Natural killer cell (primary cell): Measurements from ENCODE around the gene RND3. TPM values are rescaled to one million over a fixed set of nuclear protein-coding genes. Genes with fewer than 3 reads are reported as not detected.

ENCODE experiments used
- ATAC-seq, 3 donors: fragments of 150-1000 bp in 2 of 3; fragments of 200-7000 bp in 1 of 3; cut with Tn5 transposase; 1 replicate in 1 of 3; 2 replicates in 2 of 3; pipeline ENCODE4 v1.10.0; 2021; ENCODE audit warnings: mild to moderate bottlenecking in 2 of 3, moderate library complexity in 2 of 3
- DNase-seq, 2 donors: peaks; one replicate each; pipeline versions ENCODE4 v3.0.0 to v3.0.0-alpha.2; 2013 to 2021; ENCODE audit warnings: mixed read lengths in 1 of 2
- H3K27ac ChIP-seq: one replicate; pipeline ENCODE4 v1.5.1; 2013; ENCODE audit warnings: mild to moderate bottlenecking, low read length
- H3K27me3 ChIP-seq: one replicate; pipeline ENCODE4 v1.6.1; 2013; ENCODE audit warnings: low read length; ENCODE audit not compliant: control insufficient read depth, insufficient read depth
- H3K36me3 ChIP-seq: one replicate; pipeline ENCODE4 v1.6.1; 2013; ENCODE audit warnings: low read length; ENCODE audit not compliant: control insufficient read depth, insufficient read depth
- H3K4me1 ChIP-seq: one replicate; pipeline ENCODE4 v1.6.1; 2013; ENCODE audit warnings: low read length; ENCODE audit not compliant: control insufficient read depth, insufficient read depth
- H3K4me3 ChIP-seq: one replicate; pipeline ENCODE4 v1.5.1; 2013; ENCODE audit warnings: low read length
- H3K9me3 ChIP-seq: one replicate; pipeline ENCODE4 v1.6.1; 2013; ENCODE audit warnings: low read length; ENCODE audit not compliant: control insufficient read depth, insufficient read depth
- H3K27ac Mint-ChIP-seq, 2 donors: one replicate each; pipeline ENCODE4 v1.8.0; 2022; ENCODE audit warnings: mild to moderate bottlenecking in 2 of 2, mixed read lengths in 2 of 2, moderate library complexity in 1 of 2
- H3K27me3 Mint-ChIP-seq, 2 donors: one replicate each; pipeline ENCODE4 v1.8.0; 2022; ENCODE audit warnings: low read depth in 2 of 2, mixed read lengths in 2 of 2
- H3K36me3 Mint-ChIP-seq: one replicate; pipeline ENCODE4 v1.8.0; 2022; ENCODE audit warnings: mixed read lengths
- H3K4me1 Mint-ChIP-seq, 2 donors: one replicate each; pipeline ENCODE4 v1.8.0; 2022; ENCODE audit warnings: mixed read lengths in 2 of 2
- H3K4me3 Mint-ChIP-seq: one replicate; pipeline ENCODE4 v1.8.0; 2022; ENCODE audit warnings: mild to moderate bottlenecking, moderate library complexity, mixed read lengths
- H3K9me3 Mint-ChIP-seq, 2 donors: one replicate each; pipeline ENCODE4 v1.8.0; 2022; ENCODE audit warnings: mixed read lengths in 2 of 2
- whole genome bisulfite sequencing: methylation state at CpG from one replicate; pipeline ENCODE4 v1.1.7; 2013; ENCODE audit warnings: missing lambda C conversion rate; ENCODE audit not compliant: insufficient coverage; 5-methylcytosine and 5-hydroxymethylcytosine counted together
- intact Hi-C: fragments of 100-400 bp; cut with micrococcal nuclease; formaldehyde crosslinking; loops from one replicate; pipeline ENCODE4 v1.14.2; 2022
- total RNA-seq, 4 donors: library from RNA; stranded (reverse); fragments of 120-200 nt in 1 of 4; gene quantifications; one replicate each; pipeline versions ENCODE4 v1.2.3 to v1.2.4, GENCODE V29; 2013 to 2022
- TF ChIP-seq, protein P1 (sequence below): fragments of 200-600 bp; IDR thresholded peaks from one replicate; pipeline ENCODE4 v1.8.0; 2022; ENCODE audit warnings: antibody characterized with exemption

RND3 gene
- total RNA-seq, 3 donors from 2014 or later (not counting 1 experiment from before 2014, with no cell fraction given): not detected

DNA sequence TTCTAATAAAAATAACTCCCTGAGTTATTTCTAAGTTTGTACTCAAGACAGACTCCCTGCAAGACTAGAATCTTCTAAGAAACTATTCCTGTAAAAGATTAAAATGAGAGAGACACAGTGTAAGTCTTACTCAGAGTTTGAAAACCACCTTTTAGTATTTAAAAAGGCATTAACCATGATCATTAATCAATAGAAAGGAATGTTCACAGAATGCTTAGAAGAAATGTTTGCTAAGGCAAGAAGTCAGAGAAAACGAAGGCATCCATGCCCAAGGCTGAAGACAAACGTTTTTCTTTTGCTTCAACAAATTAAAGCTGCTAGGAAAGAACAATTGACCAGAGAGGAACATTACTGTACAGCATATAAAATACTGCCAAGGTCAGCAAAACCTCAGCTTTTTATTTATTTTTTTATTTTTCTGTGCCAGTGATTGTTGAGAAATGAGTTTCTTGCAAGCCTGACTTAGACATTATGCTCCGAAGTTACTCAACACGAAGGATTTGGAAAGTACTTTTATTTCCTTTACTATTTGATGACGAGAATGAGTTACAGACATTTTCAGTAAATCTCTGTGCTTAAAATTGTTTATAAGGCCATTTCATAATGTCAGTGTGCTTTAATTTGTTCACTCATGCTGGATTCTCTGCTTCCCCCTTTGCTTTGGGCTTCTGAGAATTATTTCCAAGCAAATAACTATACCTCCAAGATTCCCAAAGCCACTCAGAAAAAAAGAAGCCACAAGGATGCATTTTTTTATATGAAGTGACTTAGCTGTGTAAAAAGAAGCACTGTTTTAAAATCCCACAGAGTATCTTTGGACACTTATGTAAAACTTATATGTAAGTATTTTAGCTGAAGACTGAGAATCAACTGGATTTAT lies 20.5 kb downstream of the RND3 start:
- ATAC-seq: no peak
- Mint-ChIP-seq H3K36me3 (no peaks in the 10 kb centered on the region), H3K4me3 (no peak overlapping the region), H3K9me3 (peaks cover 3 to 10% of the 10 kb centered on the region in 2 donors), H3K4me1 (no peaks in the 10 kb centered on the region), H3K27me3 (no peaks in the 10 kb centered on the region), H3K27ac (no peak overlapping the region)
- H3K36me3 ChIP-seq: no peaks in the 10 kb centered on the region
- H3K27ac ChIP-seq: no peak overlapping the region
- no peak for DNase-seq
- H3K4me3 ChIP-seq: no peak overlapping the region
- TF ChIP-seq, protein P1, sequence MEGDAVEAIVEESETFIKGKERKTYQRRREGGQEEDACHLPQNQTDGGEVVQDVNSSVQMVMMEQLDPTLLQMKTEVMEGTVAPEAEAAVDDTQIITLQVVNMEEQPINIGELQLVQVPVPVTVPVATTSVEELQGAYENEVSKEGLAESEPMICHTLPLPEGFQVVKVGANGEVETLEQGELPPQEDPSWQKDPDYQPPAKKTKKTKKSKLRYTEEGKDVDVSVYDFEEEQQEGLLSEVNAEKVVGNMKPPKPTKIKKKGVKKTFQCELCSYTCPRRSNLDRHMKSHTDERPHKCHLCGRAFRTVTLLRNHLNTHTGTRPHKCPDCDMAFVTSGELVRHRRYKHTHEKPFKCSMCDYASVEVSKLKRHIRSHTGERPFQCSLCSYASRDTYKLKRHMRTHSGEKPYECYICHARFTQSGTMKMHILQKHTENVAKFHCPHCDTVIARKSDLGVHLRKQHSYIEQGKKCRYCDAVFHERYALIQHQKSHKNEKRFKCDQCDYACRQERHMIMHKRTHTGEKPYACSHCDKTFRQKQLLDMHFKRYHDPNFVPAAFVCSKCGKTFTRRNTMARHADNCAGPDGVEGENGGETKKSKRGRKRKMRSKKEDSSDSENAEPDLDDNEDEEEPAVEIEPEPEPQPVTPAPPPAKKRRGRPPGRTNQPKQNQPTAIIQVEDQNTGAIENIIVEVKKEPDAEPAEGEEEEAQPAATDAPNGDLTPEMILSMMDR: no peak
- H3K4me1 ChIP-seq: no peaks in the 10 kb centered on the region
- H3K27me3 ChIP-seq: no peaks in the 10 kb centered on the region
- 61% methylated on average over 5 of the region's 5 CpGs for WGBS
- intact Hi-C loops: no loop called here
- H3K9me3 ChIP-seq: no peaks in the 10 kb centered on the region

DNA sequence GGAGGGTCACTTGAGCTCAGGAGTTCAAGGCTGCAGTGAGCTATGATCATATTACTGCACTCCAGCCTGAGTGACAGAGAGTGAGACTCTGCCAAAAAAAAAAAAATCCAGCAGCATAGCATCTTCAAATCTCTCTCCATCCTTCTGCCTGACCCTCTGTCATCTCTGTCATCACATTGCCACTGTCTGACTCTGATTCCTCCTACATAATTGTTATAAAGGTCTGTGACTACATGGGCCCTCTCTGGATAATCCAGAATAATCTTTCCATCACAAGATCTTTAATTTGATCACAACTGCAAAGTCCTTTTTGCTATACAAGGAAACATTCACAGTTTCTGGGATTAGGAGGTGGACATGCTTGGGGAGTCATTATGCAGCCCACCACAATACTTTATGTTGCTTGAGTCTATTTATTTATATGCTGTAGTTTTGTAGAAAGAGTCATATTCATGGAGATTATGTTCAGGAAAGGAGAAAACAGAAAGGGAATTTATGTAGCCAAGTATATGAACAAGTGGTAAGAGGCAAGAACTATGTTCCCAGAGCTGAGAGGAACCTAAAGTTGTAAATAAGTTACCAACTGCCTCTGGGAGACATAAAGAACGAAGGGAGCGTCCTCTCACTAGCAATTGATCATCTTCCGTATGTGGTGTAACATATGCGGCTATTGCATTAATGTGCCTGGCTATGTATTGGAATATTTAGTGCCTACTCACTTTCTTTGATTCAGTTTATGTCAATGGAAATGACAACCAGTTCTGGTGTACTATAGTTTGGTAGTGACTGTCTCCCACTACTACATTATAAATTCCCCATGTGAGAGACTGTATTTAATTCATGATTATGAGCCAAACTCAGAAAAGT lies 21.5 kb downstream of the RND3 start:
- ATAC-seq: no peak
- Mint-ChIP-seq H3K27me3 (no peaks in the 10 kb centered on the region), H3K9me3 (peaks cover 3 to 10% of the 10 kb centered on the region in 2 donors), H3K4me3 (no peak overlapping the region), H3K36me3 (no peaks in the 10 kb centered on the region), H3K27ac (no peak overlapping the region), H3K4me1 (no peaks in the 10 kb centered on the region)
- WGBS: 93% methylated on average over 3 of the region's 4 CpGs
- no peaks in the 10 kb centered on the region for H3K9me3 ChIP-seq
- H3K4me3 ChIP-seq: no peak overlapping the region
- no peak for DNase-seq
- no peaks in the 10 kb centered on the region for H3K4me1 ChIP-seq
- intact Hi-C loops: no loop called here
- no peaks in the 10 kb centered on the region for H3K36me3 ChIP-seq
- TF ChIP-seq, protein P1: no peak
- no peaks in the 10 kb centered on the region for H3K27me3 ChIP-seq
- H3K27ac ChIP-seq: no peak overlapping the region

DNA sequence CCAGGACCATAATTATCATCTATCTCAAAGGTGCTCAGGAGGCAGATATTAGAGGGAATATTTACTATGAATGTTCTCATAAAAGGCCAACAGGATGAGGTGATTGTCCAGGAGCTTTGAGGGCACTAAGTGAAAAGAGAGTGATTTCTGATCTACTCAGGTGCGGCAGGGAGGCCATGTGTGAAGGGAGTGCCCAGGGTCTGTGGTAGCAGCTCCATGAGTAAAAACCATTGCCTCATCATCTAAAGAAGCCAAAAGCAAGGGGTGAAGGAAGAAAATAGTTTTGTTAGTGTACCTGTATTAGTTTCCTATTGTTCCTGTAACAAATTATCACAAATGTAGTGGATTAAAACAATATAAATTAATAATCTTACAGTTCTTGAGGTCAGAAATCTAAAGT lies 22.5 kb downstream of the RND3 start:
- TF ChIP-seq, protein P1: no peak
- Histone ChIP-seq H3K4me3 (no peak overlapping the region), H3K27ac (no peak overlapping the region), H3K27me3 (no peaks in the 10 kb centered on the region), H3K9me3 (no peaks in the 10 kb centered on the region), H3K4me1 (no peaks in the 10 kb centered on the region), H3K36me3 (no peaks in the 10 kb centered on the region)
- ATAC-seq: no peak
- intact Hi-C loops: no loop called here
- Mint-ChIP-seq H3K36me3 (no peaks in the 10 kb centered on the region), H3K4me3 (no peak overlapping the region), H3K27ac (no peak overlapping the region), H3K9me3 (peaks cover 1 to 8% of the 10 kb centered on the region in 2 donors), H3K27me3 (no peaks in the 10 kb centered on the region), H3K4me1 (no peaks in the 10 kb centered on the region)
- no peak for DNase-seq
- 92% methylated on average over 1 of the region's 1 CpG for WGBS
